ENCODE results near the gene PROSER1. TPM values are rescaled to one million over a fixed set of nuclear protein-coding genes. Genes with fewer than 3 reads are reported as not detected.

Gene PROSER1
- total RNA-seq, 1 donor from 2014 or later = 40.9 TPM

DNA sequence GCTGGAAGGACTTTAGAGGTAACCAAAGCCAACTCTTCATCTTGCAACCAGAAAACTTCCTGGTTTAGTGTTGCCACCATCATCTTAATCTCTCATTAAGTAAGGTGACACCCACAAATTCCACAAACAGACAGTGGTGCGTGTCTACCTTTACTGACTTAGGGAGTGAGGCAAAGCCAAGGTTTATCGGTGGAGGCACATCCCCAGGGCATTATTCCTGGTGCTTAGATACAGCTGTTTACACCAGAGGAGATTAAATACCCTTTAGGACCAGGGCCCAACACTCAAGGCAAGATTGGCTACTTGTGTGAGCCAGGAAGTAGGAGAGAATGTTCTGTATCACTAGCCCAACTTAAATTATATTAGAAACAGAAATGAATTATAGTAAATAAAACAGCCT, 56.8 kb downstream of the PROSER1 start:
- no peak overlapping the region for H3K27ac Mint-ChIP-seq

DNA sequence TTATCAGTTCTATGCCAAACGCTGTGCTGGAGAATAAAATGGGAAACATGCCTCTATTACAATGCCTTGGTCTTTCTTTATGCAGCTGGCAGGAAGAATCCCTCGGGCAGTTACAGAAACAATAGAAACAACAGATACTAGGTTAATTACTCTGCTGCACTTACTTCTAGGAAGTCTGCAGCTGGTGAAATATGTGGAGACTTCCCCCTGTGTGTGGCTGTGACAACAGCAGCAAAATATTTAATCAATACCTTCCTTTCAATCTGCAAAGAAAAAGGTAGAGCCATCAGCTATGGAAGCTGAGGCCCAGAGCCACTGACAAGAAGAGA, 57.2 kb downstream of the PROSER1 start:
- no peak for DNase-seq (ENCODE audit: extremely low spot score, unreplicated experiment)
- peaks cover 3% of the 10 kb centered on the region for H3K36me3 Mint-ChIP-seq
- H3K9me3 Mint-ChIP-seq = peaks cover 17% of the 10 kb centered on the region
- H3K4me1 Mint-ChIP-seq (ENCODE audit: unreplicated experiment) = peaks cover 15% of the 10 kb centered on the region
- no peaks in the 10 kb centered on the region for H3K27me3 Mint-ChIP-seq
- H3K27ac Mint-ChIP-seq = no peak overlapping the region
- H3K4me3 Mint-ChIP-seq = no peak overlapping the region
- TF ChIP-seq, protein P1, sequence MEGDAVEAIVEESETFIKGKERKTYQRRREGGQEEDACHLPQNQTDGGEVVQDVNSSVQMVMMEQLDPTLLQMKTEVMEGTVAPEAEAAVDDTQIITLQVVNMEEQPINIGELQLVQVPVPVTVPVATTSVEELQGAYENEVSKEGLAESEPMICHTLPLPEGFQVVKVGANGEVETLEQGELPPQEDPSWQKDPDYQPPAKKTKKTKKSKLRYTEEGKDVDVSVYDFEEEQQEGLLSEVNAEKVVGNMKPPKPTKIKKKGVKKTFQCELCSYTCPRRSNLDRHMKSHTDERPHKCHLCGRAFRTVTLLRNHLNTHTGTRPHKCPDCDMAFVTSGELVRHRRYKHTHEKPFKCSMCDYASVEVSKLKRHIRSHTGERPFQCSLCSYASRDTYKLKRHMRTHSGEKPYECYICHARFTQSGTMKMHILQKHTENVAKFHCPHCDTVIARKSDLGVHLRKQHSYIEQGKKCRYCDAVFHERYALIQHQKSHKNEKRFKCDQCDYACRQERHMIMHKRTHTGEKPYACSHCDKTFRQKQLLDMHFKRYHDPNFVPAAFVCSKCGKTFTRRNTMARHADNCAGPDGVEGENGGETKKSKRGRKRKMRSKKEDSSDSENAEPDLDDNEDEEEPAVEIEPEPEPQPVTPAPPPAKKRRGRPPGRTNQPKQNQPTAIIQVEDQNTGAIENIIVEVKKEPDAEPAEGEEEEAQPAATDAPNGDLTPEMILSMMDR (conservative IDR thresholded peaks at IDR 0.05) = no peak

More for the DNA sequence above, 56.8 kb downstream of the PROSER1 start:
- no peak overlapping the region for H3K4me3 Mint-ChIP-seq
- DNase-seq (ENCODE audit: extremely low spot score, unreplicated experiment) = no peak
- TF ChIP-seq, protein P1 (conservative IDR thresholded peaks at IDR 0.05) = no peak
- peaks cover 3% of the 10 kb centered on the region for H3K36me3 Mint-ChIP-seq
- H3K9me3 Mint-ChIP-seq = peaks cover 17% of the 10 kb centered on the region
- H3K4me1 Mint-ChIP-seq (ENCODE audit: unreplicated experiment) = peaks cover 15% of the 10 kb centered on the region
- no peaks in the 10 kb centered on the region for H3K27me3 Mint-ChIP-seq

DNA sequence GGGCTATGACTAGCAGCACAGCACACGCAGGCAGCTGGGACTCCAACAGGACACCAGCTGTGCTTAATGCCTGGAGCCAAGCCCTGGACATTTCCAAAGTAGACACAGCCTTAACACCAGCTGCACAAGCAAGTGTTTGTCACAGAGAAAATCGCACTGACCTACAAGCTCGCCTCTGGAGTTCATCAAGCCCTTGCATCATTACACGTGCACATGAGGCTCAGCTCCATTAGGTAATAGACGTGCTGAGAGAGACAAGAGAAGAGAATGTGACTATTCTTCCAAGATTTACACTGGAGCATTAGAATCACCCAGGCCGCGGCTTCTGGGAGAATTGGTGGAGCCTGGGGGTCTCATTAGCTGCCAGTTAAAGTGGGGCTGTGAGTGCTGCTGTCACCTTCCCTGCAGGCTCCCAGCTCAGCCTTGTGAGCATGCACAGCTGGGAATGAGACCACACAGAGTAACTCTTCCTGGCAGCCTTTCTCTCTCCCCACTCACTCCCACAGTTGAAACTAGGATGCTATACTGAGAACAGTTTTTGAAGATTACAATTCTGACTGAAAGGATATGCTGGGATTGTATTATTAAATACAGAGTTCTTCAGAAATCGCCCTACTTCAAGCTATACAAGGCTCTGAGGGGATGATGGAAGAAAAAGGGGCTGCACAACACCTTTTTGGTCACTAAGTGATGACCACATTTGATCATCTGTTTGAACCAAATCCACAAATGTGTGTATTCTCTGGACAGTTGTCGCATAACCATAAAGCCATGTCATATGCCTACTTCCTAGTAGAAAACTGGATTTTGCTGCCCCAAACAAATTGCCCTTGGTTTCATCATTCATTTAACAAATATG, 57.8 kb downstream of the PROSER1 start:
- H3K9me3 Mint-ChIP-seq = peaks cover 17% of the 10 kb centered on the region
- H3K27me3 Mint-ChIP-seq = no peaks in the 10 kb centered on the region
- H3K36me3 Mint-ChIP-seq = peaks cover 3% of the 10 kb centered on the region
- DNase-seq (ENCODE audit: extremely low spot score, unreplicated experiment) = no peak
- TF ChIP-seq, protein P1 (conservative IDR thresholded peaks at IDR 0.05) = no peak
- H3K27ac Mint-ChIP-seq = no peak overlapping the region
- H3K4me3 Mint-ChIP-seq = no peak overlapping the region
- H3K4me1 Mint-ChIP-seq (ENCODE audit: unreplicated experiment) = peaks cover 15% of the 10 kb centered on the region

DNA sequence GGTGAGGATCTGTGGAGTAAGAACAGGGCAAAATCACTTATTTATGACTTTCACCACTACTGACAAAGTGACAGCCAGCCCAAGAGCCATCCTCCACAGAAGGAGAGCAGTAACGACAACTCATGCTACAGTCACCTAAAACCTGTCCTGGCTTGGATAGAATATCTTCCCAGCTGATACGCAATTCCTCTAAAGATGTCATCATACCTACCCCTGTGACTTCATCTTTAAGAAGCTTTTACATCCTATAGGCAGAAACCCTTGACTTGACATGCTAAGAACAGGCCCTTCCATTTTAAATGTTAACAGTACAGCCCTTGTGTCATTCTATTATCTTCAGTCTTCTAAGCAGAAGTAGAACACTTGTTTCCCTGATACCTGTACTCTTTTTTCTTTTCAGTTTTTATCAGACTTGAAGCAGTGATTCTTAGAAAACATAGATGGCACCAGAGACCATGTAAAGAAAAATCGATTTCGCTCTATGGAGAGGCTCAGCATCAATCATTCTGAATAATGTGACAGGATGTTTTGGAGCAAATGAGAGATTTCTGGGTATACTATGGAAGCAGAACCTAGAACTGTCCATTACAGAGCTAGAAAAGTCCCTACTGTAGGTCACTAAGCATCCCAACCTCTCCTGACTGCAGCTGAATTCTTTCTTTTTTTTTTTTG, 67.4 kb downstream of the PROSER1 start:
- Mint-ChIP-seq H3K27ac (no peak overlapping the region), H3K27me3 (no peaks in the 10 kb centered on the region), H3K9me3 (no peaks in the 10 kb centered on the region), H3K4me3 (no peak overlapping the region), H3K36me3 (no peaks in the 10 kb centered on the region), H3K4me1 (ENCODE audit: unreplicated experiment) (no peaks in the 10 kb centered on the region)
- DNase-seq (ENCODE audit: extremely low spot score, unreplicated experiment) = no peak
- TF ChIP-seq, protein P1 (conservative IDR thresholded peaks at IDR 0.05) = peak; percentile 26

DNA sequence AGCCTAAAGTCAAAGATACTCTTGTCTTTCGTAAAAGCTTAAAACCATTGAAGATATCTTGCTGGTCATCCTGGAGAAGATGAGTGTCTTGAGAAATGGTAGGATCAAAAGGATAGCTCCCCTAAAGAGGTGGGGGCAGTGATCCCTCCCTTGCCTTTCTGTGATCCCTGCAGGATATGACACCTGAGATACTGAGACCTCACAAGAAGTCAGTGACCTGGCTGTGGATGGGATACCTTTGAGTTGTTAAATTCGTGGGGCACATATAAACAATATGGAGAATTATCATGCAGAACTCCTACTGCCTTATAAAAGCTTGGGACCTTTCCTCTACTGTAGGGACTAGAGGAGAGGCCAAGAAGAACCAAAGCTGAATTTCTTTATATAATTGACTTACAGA, 68.7 kb downstream of the PROSER1 start:
- Mint-ChIP-seq H3K9me3 (no peaks in the 10 kb centered on the region), H3K27me3 (peaks cover 3% of the 10 kb centered on the region), H3K4me1 (ENCODE audit: unreplicated experiment) (no peaks in the 10 kb centered on the region), H3K4me3 (no peak overlapping the region), H3K27ac (no peak overlapping the region), H3K36me3 (no peaks in the 10 kb centered on the region)
- TF ChIP-seq, protein P1 (conservative IDR thresholded peaks at IDR 0.05) = no peak
- DNase-seq (ENCODE audit: extremely low spot score, unreplicated experiment) = no peak

Measured in type B pancreatic cell (in vitro differentiated cells).